Osteoblast (primary cell): ENCODE results near the gene DIAPH2. TPM values are rescaled to one million over a fixed set of nuclear protein-coding genes. Genes with fewer than 3 reads are reported as not detected.

Experiments
- DNase-seq: peaks from one replicate; pipeline ENCODE4 v3.0.0; 2011; ENCODE audit warnings: low spot score, mixed read lengths; ENCODE audit not compliant: insufficient read length; ENCODE audit errors: missing footprints
- H2AFZ ChIP-seq: 2 replicates; pipeline ENCODE4 v1.6.0; 2011; ENCODE audit warnings: mild to moderate bottlenecking, low read length
- H3K27ac ChIP-seq: 2 replicates; pipeline ENCODE4 v1.5.1; 2011; ENCODE audit warnings: mild to moderate bottlenecking, low read depth, low read length, moderate library complexity
- H3K27me3 ChIP-seq: 2 replicates; pipeline ENCODE4 v1.6.0; 2012; ENCODE audit warnings: mild to moderate bottlenecking, control low read depth, inconsistent platforms, low read length, moderate library complexity; ENCODE audit not compliant: insufficient read depth
- H3K36me3 ChIP-seq: 2 replicates; pipeline ENCODE4 v1.5.1; 2011; ENCODE audit warnings: mild to moderate bottlenecking, low read length, control low read depth, moderate library complexity; ENCODE audit not compliant: insufficient read depth
- H3K4me1 ChIP-seq: 2 replicates; pipeline ENCODE4 v1.5.1; 2011; ENCODE audit warnings: mild to moderate bottlenecking, low read length, control low read depth, moderate library complexity; ENCODE audit not compliant: insufficient read depth
- H3K4me2 ChIP-seq: 2 replicates; pipeline ENCODE4 v1.6.0; 2011; ENCODE audit warnings: mild to moderate bottlenecking, low read length; ENCODE audit not compliant: insufficient read depth
- H3K4me3 ChIP-seq: fragments of 200-600 bp; sonication (generic); 3 replicates; pipeline ENCODE4 v1.5.1; 2012; ENCODE audit warnings: mild to moderate bottlenecking, low read length, inconsistent platforms; ENCODE audit not compliant: insufficient read depth
- H3K79me2 ChIP-seq: 2 replicates; pipeline ENCODE4 v1.6.0; 2012; ENCODE audit warnings: mild to moderate bottlenecking, low read length, control low read depth, inconsistent platforms; ENCODE audit not compliant: insufficient read depth
- H3K9me3 ChIP-seq: 2 replicates; pipeline ENCODE4 v1.5.1; 2011; ENCODE audit warnings: low read depth, low read length, control low read depth
- H4K20me1 ChIP-seq: 2 replicates; pipeline ENCODE4 v1.6.0; 2012; ENCODE audit warnings: mild to moderate bottlenecking, low read length, control low read depth; ENCODE audit not compliant: insufficient read depth
- CTCF ChIP-seq: IDR thresholded peaks from 2 replicates; pipeline ENCODE4 v1.5.1; 2011; ENCODE audit warnings: mild to moderate bottlenecking, low read depth, low read length, moderate library complexity; ENCODE audit errors: extremely low read depth
- small RNA-seq: library from RNA; depleted of rRNA; stranded (forward); fragments of <200 nt; gene quantifications from one replicate; pipeline ENCODE3, GENCODE V24; 2012
- total RNA-seq: library from RNA; depleted of rRNA; stranded (reverse); fragments of >200 nt; gene quantifications from 2 replicates; pipeline ENCODE4 v1.2.3, GENCODE V29; 2012

The DIAPH2 gene
- total RNA-seq, 1 donor = 21.0 TPM

- H4K20me1 ChIP-seq = no peaks in the 10 kb centered on the region
- no peak for TF ChIP-seq CTCF
- no peak overlapping the region for H3K4me3 ChIP-seq
These were observed 954.9 kb downstream of the DIAPH2 start for GRCh38 chrX:97639526-97639925.

More at GRCh38 chrX:97639526-97639925, 954.9 kb downstream of the DIAPH2 start:
- DNase-seq = no peak
- no peaks in the 10 kb centered on the region for H3K9me3 ChIP-seq
- no peaks in the 10 kb centered on the region for H3K79me2 ChIP-seq
- H3K4me1 ChIP-seq = no peaks in the 10 kb centered on the region
- no peaks in the 10 kb centered on the region for H3K36me3 ChIP-seq
- H3K27me3 ChIP-seq = peaks cover 6% of the 10 kb centered on the region
- no peak overlapping the region for H3K27ac ChIP-seq
- no peak overlapping the region for H3K4me2 ChIP-seq
- no peak overlapping the region for H2AFZ ChIP-seq

Small RNA genes lying within 50 kb of the gene (small RNA-seq; reads per million reads assigned to genes)
- not detected for gene RF00017
- gene RF00019 = not detected
- not detected for gene RN7SL74P

Other genes with a start within 250 kb of the DIAPH2 start
- gene RPA4, start 199.1 kb downstream of the DIAPH2 start, total RNA-seq = 0.88 and 1.1 TPM in 2 replicates